K562 (cell line): Measurements from ENCODE around the gene KCTD19. TPM values are rescaled to one million over a fixed set of nuclear protein-coding genes. Genes with fewer than 3 reads are reported as not detected.

ENCODE experiments used
- CEBPG ChIP-seq, 3 experiments: fragments of 200-800 bp in 1 of 3; sonication (Bioruptor generic) in 1 of 3; sonication (generic) in 1 of 3; formaldehyde crosslinking in 1 of 3; IDR thresholded peaks in 2 of 3; conservative IDR thresholded peaks in 1 of 3; 2 replicates each; pipeline versions ENCODE4 v1.6.1 to v1.8.0; 2016 to 2022; ENCODE audit warnings: missing compliant biosample characterization in 2 of 3, missing genetic modification characterization in 2 of 3, mild to moderate bottlenecking in 1 of 3, missing genetic modification reagents in 1 of 3
- CSDE1 ChIP-seq, 2 experiments: fragments of 450-650 bp; IDR thresholded peaks; 2 replicates each; pipeline ENCODE4 v1.6.1; 2016; ENCODE audit warnings: mild to moderate bottlenecking in 1 of 2
- CTCF ChIP-seq, 3 experiments: IDR thresholded peaks in 2 of 3; conservative IDR thresholded peaks in 1 of 3; 2 replicates each; pipeline ENCODE4 v1.5.1; 2011 to 2012; ENCODE audit warnings: low read length in 3 of 3, mild to moderate bottlenecking in 3 of 3, control low read depth in 2 of 3, improper control_type of control experiment in 1 of 3, inconsistent platforms in 1 of 3, low read depth in 1 of 3, mixed read lengths in 1 of 3, moderate library complexity in 1 of 3; ENCODE audit not compliant: insufficient read depth in 2 of 3
- CXXC5 ChIP-seq: fragments of 250-450 bp; sonication (Bioruptor Pico); IDR thresholded peaks from 2 replicates; pipeline ENCODE4 v1.8.0; 2022; ENCODE audit warnings: inconsistent platforms, mild to moderate bottlenecking, moderate library complexity
- HDAC1 ChIP-seq, 2 experiments: fragments of 450-650 bp; IDR thresholded peaks; 2 replicates each; pipeline ENCODE4 v1.6.1; 2016 to 2017; ENCODE audit warnings: inconsistent platforms in 1 of 2, mild to moderate bottlenecking in 1 of 2, moderate library complexity in 1 of 2
- JUND ChIP-seq, 2 experiments: IDR thresholded peaks; 2 replicates in 1 of 2; 3 replicates in 1 of 2; pipeline ENCODE4 v1.6.1; 2011; ENCODE audit warnings: borderline replicate concordance in 2 of 2, low read depth in 2 of 2, low read length in 2 of 2, improper control_type of control experiment in 1 of 2, missing biosample characterization in 1 of 2, missing genetic modification characterization in 1 of 2, missing genetic modification reagents in 1 of 2
- KLF10 ChIP-seq: fragments of 250-450 bp; sonication (Bioruptor Pico); IDR thresholded peaks from 2 replicates; pipeline ENCODE4 v1.6.1; 2021; ENCODE audit warnings: matching md5 sums
- NBN ChIP-seq: fragments of 450-650 bp; IDR thresholded peaks from 2 replicates; pipeline ENCODE4 v1.6.1; 2016; ENCODE audit warnings: low read depth, mild to moderate bottlenecking
- NELFE ChIP-seq: IDR thresholded peaks from 2 replicates; pipeline ENCODE4 v1.6.1; 2011; ENCODE audit warnings: mild to moderate bottlenecking; ENCODE audit not compliant: insufficient read depth, insufficient read length
- POLR2G ChIP-seq: fragments of 200-400 bp; formaldehyde crosslinking; IDR thresholded peaks from 2 replicates; pipeline ENCODE4 v1.6.1; 2017; ENCODE audit warnings: low read depth, mild to moderate bottlenecking, antibody characterized with exemption, low read length, moderate library complexity
- PTTG1 ChIP-seq: fragments of 450-650 bp; IDR thresholded peaks from 2 replicates; pipeline ENCODE4 v1.6.1; 2016; ENCODE audit warnings: low read depth, mild to moderate bottlenecking, missing genetic modification characterization, missing compliant biosample characterization
- SAFB2 ChIP-seq: fragments of 200-400 bp; formaldehyde crosslinking; IDR thresholded peaks from 2 replicates; pipeline ENCODE4 v1.6.1; 2018; ENCODE audit warnings: borderline replicate concordance, low read length, low read depth, moderate library complexity; ENCODE audit not compliant: severe bottlenecking
- SETDB1 ChIP-seq: IDR thresholded peaks from one replicate; pipeline ENCODE4 v1.6.1; 2012; ENCODE audit warnings: low read length, control low read depth, inconsistent platforms
- SRSF3 ChIP-seq: fragments of 200-400 bp; formaldehyde crosslinking; IDR thresholded peaks from 2 replicates; pipeline ENCODE4 v1.6.1; 2016; ENCODE audit warnings: mild to moderate bottlenecking, low read length, moderate library complexity; ENCODE audit not compliant: insufficient read depth
- TAF7 ChIP-seq: fragments of 450-650 bp; IDR thresholded peaks from 2 replicates; pipeline ENCODE4 v1.6.1; 2016; ENCODE audit warnings: missing genetic modification characterization, missing compliant biosample characterization
- TAF9B ChIP-seq: fragments of 450-650 bp; IDR thresholded peaks from 2 replicates; pipeline ENCODE4 v1.6.1; 2018; ENCODE audit warnings: mild to moderate bottlenecking; ENCODE audit not compliant: partially characterized antibody
- TBL1XR1 ChIP-seq, 2 experiments: IDR thresholded peaks; 2 replicates each; pipeline ENCODE4 v1.6.1; 2012; ENCODE audit warnings: improper control_type of control experiment in 2 of 2, low read length in 2 of 2, mild to moderate bottlenecking in 1 of 2
- WHSC1 ChIP-seq: IDR thresholded peaks from one replicate; pipeline ENCODE4 v1.6.1; 2012; ENCODE audit warnings: low read length, control low read depth, inconsistent platforms
- ZEB2 ChIP-seq: fragments of 450-650 bp; IDR thresholded peaks from 2 replicates; pipeline ENCODE4 v1.6.1; 2016
- ZNF311 ChIP-seq: fragments of 250-450 bp; sonication (Bioruptor Pico); IDR thresholded peaks from 2 replicates; pipeline ENCODE4 v1.4.0; 2020; ENCODE audit warnings: mild to moderate bottlenecking, moderate library complexity
- ZNF583 ChIP-seq: fragments of 250-450 bp; sonication (Bioruptor Pico); IDR thresholded peaks from 2 replicates; pipeline ENCODE4 v1.4.0; 2020
- ZNF696 ChIP-seq: fragments of 250-450 bp; sonication (Bioruptor Pico); conservative IDR thresholded peaks from 2 replicates; pipeline ENCODE4 v1.4.0; 2020; ENCODE audit warnings: mild to moderate bottlenecking, moderate library complexity
- ZNF77 ChIP-seq: fragments of 250-450 bp; sonication (Bioruptor Pico); IDR thresholded peaks from 2 replicates; pipeline ENCODE4 v1.5.0; 2020
- ZNF830 ChIP-seq: fragments of 250-450 bp; sonication (Bioruptor Pico); IDR thresholded peaks from 2 replicates; pipeline ENCODE4 v1.5.0; 2021; ENCODE audit warnings: mild to moderate bottlenecking
- polyA plus RNA-seq, 8 experiments: library from polyadenylated mRNA; depleted of rRNA in 4 of 8; stranded (reverse) in 5 of 8; unstranded in 3 of 8; fragments of >200 nt; fragmentation: Nextera tagmentation in 2 of 8; fragmentation: Illumina TruSeq in 1 of 8; extraction: Ambion mirVana in 2 of 8; extraction: Trizol in 1 of 8; gene quantifications; 2 replicates each; pipeline versions ENCODE4 v1.2.1 to v1.2.3, GENCODE V29; 2011 to 2014; ENCODE audit warnings: inconsistent platforms in 1 of 8, missing spikeins in 1 of 8
- total RNA-seq, 7 experiments: library from RNA; depleted of rRNA in 6 of 7; stranded (reverse); fragments of >200 nt in 6 of 7; fragmentation: Illumina TruSeq in 2 of 7; extraction: Trizol in 2 of 7; gene quantifications; 2 replicates each; pipeline versions ENCODE4 v1.2.1 to v1.2.3, GENCODE V29; 2011 to 2021; ENCODE audit warnings: low replicate concordance in 1 of 7
- TF ChIP-seq, protein P1 (sequence below): sonication (generic); formaldehyde crosslinking; IDR thresholded peaks from 2 replicates; pipeline ENCODE4 v1.8.1; 2022; ENCODE audit warnings: missing genetic modification reagents
- TF ChIP-seq, protein P2 (sequence below): sonication (generic); formaldehyde crosslinking; IDR thresholded peaks from 2 replicates; pipeline ENCODE4 v1.8.0; 2022; ENCODE audit warnings: mild to moderate bottlenecking, missing genetic modification reagents

The KCTD19 gene
- total and polyA plus RNA-seq, 9 of the 15 experiments (the other 6 are each of a cell fraction or from before 2014, with no cell fraction given): 0.03 to 0.91 (median 0.22) TPM; not detected in 2

- no peak for TF ChIP-seq JUND (IDR thresholded peaks at IDR 0.05; ENCODE audit: borderline replicate concordance, low read depth, low read length)
- TF ChIP-seq JUND (tag; IDR thresholded peaks at IDR 0.05; ENCODE audit: borderline replicate concordance, low read depth, low read length): no peak; the same call in 2 of the 3 replicates
- TF ChIP-seq ZNF830: no peak
- peak; percentile 98 for TF ChIP-seq POLR2G
- TF ChIP-seq, protein P1, sequence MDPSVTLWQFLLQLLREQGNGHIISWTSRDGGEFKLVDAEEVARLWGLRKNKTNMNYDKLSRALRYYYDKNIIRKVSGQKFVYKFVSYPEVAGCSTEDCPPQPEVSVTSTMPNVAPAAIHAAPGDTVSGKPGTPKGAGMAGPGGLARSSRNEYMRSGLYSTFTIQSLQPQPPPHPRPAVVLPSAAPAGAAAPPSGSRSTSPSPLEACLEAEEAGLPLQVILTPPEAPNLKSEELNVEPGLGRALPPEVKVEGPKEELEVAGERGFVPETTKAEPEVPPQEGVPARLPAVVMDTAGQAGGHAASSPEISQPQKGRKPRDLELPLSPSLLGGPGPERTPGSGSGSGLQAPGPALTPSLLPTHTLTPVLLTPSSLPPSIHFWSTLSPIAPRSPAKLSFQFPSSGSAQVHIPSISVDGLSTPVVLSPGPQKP: no peak
- TF ChIP-seq ZNF583 (CRISPR knock-in tag): no peak
- no peak; a peak in 2 of 4 replicates for TF ChIP-seq HDAC1 (IDR thresholded peaks at IDR 0.05)
- TF ChIP-seq SRSF3: no peak
- no peak for TF ChIP-seq CTCF (IDR thresholded peaks at IDR 0.05 in 2 of 3, conservative IDR thresholded peaks at IDR 0.05 in 1 of 3; ENCODE audit: insufficient read depth in 2 of 3, low read depth in 1 of 3, low read length in 3 of 3)
- no peak for TF ChIP-seq ZNF696 (CRISPR knock-in tag)
- TF ChIP-seq PTTG1 (tag): no peak
- no peak for TF ChIP-seq SAFB2
- TF ChIP-seq TBL1XR1 (IDR thresholded peaks at IDR 0.05; ENCODE audit: low read length in 2 of 2): no peak
- TF ChIP-seq CXXC5 (CRISPR knock-in tag): peak; percentile 69
- no peak for TF ChIP-seq CEBPG (CRISPR knock-in tag; IDR thresholded peaks at IDR 0.05)
- TF ChIP-seq CEBPG (tag; conservative IDR thresholded peaks at IDR 0.05 in 1 of 2, IDR thresholded peaks at IDR 0.05 in 1 of 2): no peak
- TF ChIP-seq TAF9B: no peak
- no peak for TF ChIP-seq TAF7 (tag)
- no peak; the same call in 1 of the 2 replicates for TF ChIP-seq ZEB2
- TF ChIP-seq, protein P2, sequence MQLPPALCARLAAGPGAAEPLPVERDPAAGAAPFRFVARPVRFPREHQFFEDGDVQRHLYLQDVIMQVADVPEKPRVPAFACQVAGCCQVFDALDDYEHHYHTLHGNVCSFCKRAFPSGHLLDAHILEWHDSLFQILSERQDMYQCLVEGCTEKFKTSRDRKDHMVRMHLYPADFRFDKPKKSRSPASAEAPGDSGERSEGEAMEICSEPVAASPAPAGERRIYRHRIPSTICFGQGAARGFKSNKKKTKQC (CRISPR knock-in tag): peak; percentile 64; the same call in 1 of the 2 replicates
- no peak for TF ChIP-seq ZNF77 (CRISPR knock-in tag)
- TF ChIP-seq NELFE: no peak
- no peak for TF ChIP-seq ZNF311
- no peak for TF ChIP-seq SETDB1
- TF ChIP-seq WHSC1: no peak
- no peak for TF ChIP-seq CSDE1 (IDR thresholded peaks at IDR 0.05)
- no peak for TF ChIP-seq KLF10 (CRISPR knock-in tag)
- 0 out of 2 replicates have a peak, but pooled peaks have one; percentile 28 for TF ChIP-seq NBN
These were observed 79.1 kb downstream of the KCTD19 start, which contains the start of gene FHOD1 (continued) for GRCh38 chr16:67247192-67248072.
